ENCODE results near the gene TNK1. TPM values are rescaled to one million over a fixed set of nuclear protein-coding genes. Genes with fewer than 3 reads are reported as not detected.

TNK1 gene
- total and polyA plus RNA-seq, 2 experiments from 2014 or later = 6.1 to 8.9 TPM

DNA sequence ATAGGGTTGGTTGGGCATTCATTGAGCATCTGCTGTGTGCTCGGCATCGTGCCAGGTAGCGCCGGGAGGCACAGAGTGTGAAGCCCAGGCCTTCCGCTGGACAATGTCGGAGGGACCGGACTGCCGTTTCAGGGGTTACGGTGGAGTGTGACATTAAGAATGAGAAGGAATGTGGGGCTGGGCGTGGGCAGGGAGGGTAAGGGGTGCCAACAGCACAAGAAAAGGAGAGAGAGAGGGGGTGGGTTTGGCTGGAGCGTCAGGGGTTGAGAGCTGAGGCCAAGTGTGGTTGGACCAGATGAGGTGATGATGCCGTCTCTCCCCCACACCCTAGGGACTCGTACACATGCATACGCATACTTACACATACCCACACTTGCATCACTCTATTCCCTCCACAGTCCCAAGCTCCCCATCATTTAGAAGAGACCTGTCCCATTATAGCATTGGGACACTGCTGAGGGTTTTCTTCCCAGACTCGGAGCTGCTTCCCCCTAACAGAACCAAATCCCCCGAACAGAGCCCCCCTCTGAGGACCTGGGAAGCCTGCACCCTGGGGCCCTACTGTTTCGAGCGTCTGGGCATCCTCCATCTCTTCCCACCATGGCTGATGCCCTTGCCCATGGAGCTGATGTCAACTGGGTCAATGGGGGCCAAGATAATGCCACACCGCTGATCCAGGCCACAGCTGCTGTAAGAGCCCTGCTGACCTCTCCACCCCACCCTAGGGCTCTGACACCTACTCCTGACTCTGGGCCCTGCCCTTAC lies 32.2 kb upstream of the TNK1 start:
- Mint-ChIP-seq H3K27ac (no peak overlapping the region), H3K36me3 (ENCODE audit: low read depth) (peaks cover 7% of the 10 kb centered on the region; the same call in 1 of the 3 replicates), H3K4me3 (no peak overlapping the region; the same call in 2 of the 3 replicates), H3K27me3 (ENCODE audit: insufficient read depth, low read depth, poor library complexity) (peaks cover 38% of the 10 kb centered on the region), H3K4me1 (peaks cover 25% of the 10 kb centered on the region), H3K9me3 (no peaks in the 10 kb centered on the region)
- Histone ChIP-seq H3K79me2 (replicated peaks; ENCODE audit: insufficient read depth) (no peaks in the 10 kb centered on the region), H3K9me2 (ENCODE audit: insufficient read depth) (no peaks in the 10 kb centered on the region), H3K27ac (ENCODE audit: low read depth) (no peak overlapping the region), H3K4me3 (no peak overlapping the region), H3K4me1 (ENCODE audit: insufficient read depth) (peaks cover 15% of the 10 kb centered on the region), H4K20me1 (replicated peaks; ENCODE audit: insufficient read depth) (0 out of 2 replicates have a peak, but pooled peaks cover 3% of the 10 kb centered on the region), H3K36me3 (ENCODE audit: insufficient read depth) (no peaks in the 10 kb centered on the region), H3K27me3 (ENCODE audit: insufficient read depth) (no peaks in the 10 kb centered on the region), H3F3A (replicated peaks; ENCODE audit: low read depth) (peaks cover 22% of the 10 kb centered on the region; the same call in 1 of the 2 replicates), H2AFZ (no peak overlapping the region), H3K4me2 (peak overlapping the region; percentile 69; the same call in 1 of the 2 replicates)
- DNase-seq (ENCODE audit: low spot score) (no peak), ATAC-seq (no peak)
- TF ChIP-seq ZNF114 (CRISPR knock-in tag; IDR thresholded peaks at IDR 0.05) = no peak
- TF ChIP-seq, protein P1, sequence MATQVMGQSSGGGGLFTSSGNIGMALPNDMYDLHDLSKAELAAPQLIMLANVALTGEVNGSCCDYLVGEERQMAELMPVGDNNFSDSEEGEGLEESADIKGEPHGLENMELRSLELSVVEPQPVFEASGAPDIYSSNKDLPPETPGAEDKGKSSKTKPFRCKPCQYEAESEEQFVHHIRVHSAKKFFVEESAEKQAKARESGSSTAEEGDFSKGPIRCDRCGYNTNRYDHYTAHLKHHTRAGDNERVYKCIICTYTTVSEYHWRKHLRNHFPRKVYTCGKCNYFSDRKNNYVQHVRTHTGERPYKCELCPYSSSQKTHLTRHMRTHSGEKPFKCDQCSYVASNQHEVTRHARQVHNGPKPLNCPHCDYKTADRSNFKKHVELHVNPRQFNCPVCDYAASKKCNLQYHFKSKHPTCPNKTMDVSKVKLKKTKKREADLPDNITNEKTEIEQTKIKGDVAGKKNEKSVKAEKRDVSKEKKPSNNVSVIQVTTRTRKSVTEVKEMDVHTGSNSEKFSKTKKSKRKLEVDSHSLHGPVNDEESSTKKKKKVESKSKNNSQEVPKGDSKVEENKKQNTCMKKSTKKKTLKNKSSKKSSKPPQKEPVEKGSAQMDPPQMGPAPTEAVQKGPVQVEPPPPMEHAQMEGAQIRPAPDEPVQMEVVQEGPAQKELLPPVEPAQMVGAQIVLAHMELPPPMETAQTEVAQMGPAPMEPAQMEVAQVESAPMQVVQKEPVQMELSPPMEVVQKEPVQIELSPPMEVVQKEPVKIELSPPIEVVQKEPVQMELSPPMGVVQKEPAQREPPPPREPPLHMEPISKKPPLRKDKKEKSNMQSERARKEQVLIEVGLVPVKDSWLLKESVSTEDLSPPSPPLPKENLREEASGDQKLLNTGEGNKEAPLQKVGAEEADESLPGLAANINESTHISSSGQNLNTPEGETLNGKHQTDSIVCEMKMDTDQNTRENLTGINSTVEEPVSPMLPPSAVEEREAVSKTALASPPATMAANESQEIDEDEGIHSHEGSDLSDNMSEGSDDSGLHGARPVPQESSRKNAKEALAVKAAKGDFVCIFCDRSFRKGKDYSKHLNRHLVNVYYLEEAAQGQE (IDR thresholded peaks at IDR 0.05; ENCODE audit: unreplicated experiment) = no peak
- TF ChIP-seq EZH2phosphoT487 (IDR thresholded peaks at IDR 0.05; ENCODE audit: unreplicated experiment) = no peak
- TF ChIP-seq NANOG (IDR thresholded peaks at IDR 0.05; ENCODE audit: borderline replicate concordance) = no peak
- no peak for TF ChIP-seq CREB1 (CRISPR knock-in tag; IDR thresholded peaks at IDR 0.05; ENCODE audit: low read depth)
- no peak for TF ChIP-seq STAT1 (IDR thresholded peaks at IDR 0.05; ENCODE audit: unreplicated experiment)
- no peak for TF ChIP-seq EZH2 (IDR thresholded peaks at IDR 0.05; ENCODE audit: low read depth, unreplicated experiment)
- TF ChIP-seq, protein P2, sequence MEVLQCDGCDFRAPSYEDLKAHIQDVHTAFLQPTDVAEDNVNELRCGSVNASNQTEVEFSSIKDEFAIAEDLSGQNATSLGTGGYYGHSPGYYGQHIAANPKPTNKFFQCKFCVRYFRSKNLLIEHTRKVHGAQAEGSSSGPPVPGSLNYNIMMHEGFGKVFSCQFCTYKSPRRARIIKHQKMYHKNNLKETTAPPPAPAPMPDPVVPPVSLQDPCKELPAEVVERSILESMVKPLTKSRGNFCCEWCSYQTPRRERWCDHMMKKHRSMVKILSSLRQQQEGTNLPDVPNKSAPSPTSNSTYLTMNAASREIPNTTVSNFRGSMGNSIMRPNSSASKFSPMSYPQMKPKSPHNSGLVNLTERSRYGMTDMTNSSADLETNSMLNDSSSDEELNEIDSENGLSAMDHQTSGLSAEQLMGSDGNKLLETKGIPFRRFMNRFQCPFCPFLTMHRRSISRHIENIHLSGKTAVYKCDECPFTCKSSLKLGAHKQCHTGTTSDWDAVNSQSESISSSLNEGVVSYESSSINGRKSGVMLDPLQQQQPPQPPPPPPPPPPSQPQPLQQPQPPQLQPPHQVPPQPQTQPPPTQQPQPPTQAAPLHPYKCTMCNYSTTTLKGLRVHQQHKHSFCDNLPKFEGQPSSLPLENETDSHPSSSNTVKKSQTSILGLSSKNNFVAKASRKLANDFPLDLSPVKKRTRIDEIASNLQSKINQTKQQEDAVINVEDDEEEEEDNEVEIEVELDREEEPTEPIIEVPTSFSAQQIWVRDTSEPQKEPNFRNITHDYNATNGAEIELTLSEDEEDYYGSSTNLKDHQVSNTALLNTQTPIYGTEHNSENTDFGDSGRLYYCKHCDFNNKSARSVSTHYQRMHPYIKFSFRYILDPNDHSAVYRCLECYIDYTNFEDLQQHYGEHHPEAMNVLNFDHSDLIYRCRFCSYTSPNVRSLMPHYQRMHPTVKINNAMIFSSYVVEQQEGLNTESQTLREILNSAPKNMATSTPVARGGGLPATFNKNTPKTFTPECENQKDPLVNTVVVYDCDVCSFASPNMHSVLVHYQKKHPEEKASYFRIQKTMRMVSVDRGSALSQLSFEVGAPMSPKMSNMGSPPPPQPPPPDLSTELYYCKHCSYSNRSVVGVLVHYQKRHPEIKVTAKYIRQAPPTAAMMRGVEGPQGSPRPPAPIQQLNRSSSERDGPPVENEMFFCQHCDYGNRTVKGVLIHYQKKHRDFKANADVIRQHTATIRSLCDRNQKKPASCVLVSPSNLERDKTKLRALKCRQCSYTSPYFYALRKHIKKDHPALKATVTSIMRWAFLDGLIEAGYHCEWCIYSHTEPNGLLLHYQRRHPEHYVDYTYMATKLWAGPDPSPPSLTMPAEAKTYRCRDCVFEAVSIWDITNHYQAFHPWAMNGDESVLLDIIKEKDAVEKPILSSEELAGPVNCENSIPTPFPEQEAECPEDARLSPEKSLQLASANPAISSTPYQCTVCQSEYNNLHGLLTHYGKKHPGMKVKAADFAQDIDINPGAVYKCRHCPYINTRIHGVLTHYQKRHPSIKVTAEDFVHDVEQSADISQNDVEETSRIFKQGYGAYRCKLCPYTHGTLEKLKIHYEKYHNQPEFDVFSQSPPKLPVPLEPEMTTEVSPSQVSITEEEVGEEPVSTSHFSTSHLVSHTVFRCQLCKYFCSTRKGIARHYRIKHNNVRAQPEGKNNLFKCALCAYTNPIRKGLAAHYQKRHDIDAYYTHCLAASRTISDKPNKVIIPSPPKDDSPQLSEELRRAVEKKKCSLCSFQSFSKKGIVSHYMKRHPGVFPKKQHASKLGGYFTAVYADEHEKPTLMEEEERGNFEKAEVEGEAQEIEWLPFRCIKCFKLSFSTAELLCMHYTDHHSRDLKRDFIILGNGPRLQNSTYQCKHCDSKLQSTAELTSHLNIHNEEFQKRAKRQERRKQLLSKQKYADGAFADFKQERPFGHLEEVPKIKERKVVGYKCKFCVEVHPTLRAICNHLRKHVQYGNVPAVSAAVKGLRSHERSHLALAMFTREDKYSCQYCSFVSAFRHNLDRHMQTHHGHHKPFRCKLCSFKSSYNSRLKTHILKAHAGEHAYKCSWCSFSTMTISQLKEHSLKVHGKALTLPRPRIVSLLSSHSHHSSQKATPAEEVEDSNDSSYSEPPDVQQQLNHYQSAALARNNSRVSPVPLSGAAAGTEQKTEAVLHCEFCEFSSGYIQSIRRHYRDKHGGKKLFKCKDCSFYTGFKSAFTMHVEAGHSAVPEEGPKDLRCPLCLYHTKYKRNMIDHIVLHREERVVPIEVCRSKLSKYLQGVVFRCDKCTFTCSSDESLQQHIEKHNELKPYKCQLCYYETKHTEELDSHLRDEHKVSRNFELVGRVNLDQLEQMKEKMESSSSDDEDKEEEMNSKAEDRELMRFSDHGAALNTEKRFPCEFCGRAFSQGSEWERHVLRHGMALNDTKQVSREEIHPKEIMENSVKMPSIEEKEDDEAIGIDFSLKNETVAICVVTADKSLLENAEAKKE (CRISPR knock-in tag; IDR thresholded peaks at IDR 0.05) = no peak
- TF ChIP-seq, protein P3, sequence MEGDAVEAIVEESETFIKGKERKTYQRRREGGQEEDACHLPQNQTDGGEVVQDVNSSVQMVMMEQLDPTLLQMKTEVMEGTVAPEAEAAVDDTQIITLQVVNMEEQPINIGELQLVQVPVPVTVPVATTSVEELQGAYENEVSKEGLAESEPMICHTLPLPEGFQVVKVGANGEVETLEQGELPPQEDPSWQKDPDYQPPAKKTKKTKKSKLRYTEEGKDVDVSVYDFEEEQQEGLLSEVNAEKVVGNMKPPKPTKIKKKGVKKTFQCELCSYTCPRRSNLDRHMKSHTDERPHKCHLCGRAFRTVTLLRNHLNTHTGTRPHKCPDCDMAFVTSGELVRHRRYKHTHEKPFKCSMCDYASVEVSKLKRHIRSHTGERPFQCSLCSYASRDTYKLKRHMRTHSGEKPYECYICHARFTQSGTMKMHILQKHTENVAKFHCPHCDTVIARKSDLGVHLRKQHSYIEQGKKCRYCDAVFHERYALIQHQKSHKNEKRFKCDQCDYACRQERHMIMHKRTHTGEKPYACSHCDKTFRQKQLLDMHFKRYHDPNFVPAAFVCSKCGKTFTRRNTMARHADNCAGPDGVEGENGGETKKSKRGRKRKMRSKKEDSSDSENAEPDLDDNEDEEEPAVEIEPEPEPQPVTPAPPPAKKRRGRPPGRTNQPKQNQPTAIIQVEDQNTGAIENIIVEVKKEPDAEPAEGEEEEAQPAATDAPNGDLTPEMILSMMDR (conservative IDR thresholded peaks at IDR 0.05; ENCODE audit: low read depth in 2 of 2) = no peak
- TF ChIP-seq, protein P4, sequence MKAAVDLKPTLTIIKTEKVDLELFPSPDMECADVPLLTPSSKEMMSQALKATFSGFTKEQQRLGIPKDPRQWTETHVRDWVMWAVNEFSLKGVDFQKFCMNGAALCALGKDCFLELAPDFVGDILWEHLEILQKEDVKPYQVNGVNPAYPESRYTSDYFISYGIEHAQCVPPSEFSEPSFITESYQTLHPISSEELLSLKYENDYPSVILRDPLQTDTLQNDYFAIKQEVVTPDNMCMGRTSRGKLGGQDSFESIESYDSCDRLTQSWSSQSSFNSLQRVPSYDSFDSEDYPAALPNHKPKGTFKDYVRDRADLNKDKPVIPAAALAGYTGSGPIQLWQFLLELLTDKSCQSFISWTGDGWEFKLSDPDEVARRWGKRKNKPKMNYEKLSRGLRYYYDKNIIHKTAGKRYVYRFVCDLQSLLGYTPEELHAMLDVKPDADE (IDR thresholded peaks at IDR 0.05) = no peak
- TF ChIP-seq POLR2AphosphoS5 (IDR thresholded peaks at IDR 0.05; ENCODE audit: low read depth) = no peak
- no peak for TF ChIP-seq JUNB (IDR thresholded peaks at IDR 0.05; ENCODE audit: unreplicated experiment)
- TF ChIP-seq ZNF331 (CRISPR knock-in tag; IDR thresholded peaks at IDR 0.05; ENCODE audit: low read depth) = no peak
